GM18870 (cell line): ENCODE results near the gene RTP3.

ENCODE experiments used
- ATAC-seq: cut with Tn5 transposase; IDR thresholded peaks from one replicate; pipeline ENCODE4 v1.9.1; 2021; ENCODE audit warnings: moderate library complexity; ENCODE audit not compliant: unreplicated experiment

The RTP3 gene

GRCh38 chr3:46497556-46498265 is at the start of gene RTP3:
TSS of gene RTP3 (plus strand) at chr3:46497976. CDS start at chr3:46498063, 87 bp downstream.
- ATAC-seq = no peak

- ATAC-seq = no peak
These were observed 49.1 kb upstream of the RTP3 start for GRCh38 chr3:46448721-46449120.

- ATAC-seq = no peak
These were observed 47.8 kb upstream of the RTP3 start for GRCh38 chr3:46449755-46450552.

GRCh38 chr3:46453526-46454208 is 44.1 kb upstream of the RTP3 start:
- no peak for ATAC-seq

GRCh38 chr3:46454209-46454595 is 43.6 kb upstream of the RTP3 start:
- no peak for ATAC-seq

GRCh38 chr3:46454606-46455005 is 43.2 kb upstream of the RTP3 start:
- no peak for ATAC-seq

- ATAC-seq = no peak
These were observed 42.3 kb upstream of the RTP3 start for GRCh38 chr3:46455231-46456115.

- ATAC-seq = no peak
These were observed 41.7 kb upstream of the RTP3 start for GRCh38 chr3:46456118-46456517.

- ATAC-seq = no peak
These were observed 37.7 kb upstream of the RTP3 start for GRCh38 chr3:46460051-46460450.

GRCh38 chr3:46462111-46462510 is 35.7 kb upstream of the RTP3 start:
- ATAC-seq = no peak

GRCh38 chr3:46462511-46462910 is 35.3 kb upstream of the RTP3 start:
- no peak for ATAC-seq

GRCh38 chr3:46463120-46463867 is 34.5 kb upstream of the RTP3 start:
- no peak for ATAC-seq

GRCh38 chr3:46463868-46464241 is 33.9 kb upstream of the RTP3 start:
- ATAC-seq = no peak

- ATAC-seq = no peak
These were observed 33.2 kb upstream of the RTP3 start, which contains the start of gene LTF for GRCh38 chr3:46464326-46465195. TSS of gene LTF (minus strand) at chr3:46464905. CDS start at chr3:46464867, 38 bp downstream.

- ATAC-seq = no peak
These were observed 32.6 kb upstream of the RTP3 start for GRCh38 chr3:46465196-46465520.

- no peak for ATAC-seq
These were observed 31.5 kb upstream of the RTP3 start for GRCh38 chr3:46466273-46466672.

- no peak for ATAC-seq
These were observed 30.8 kb upstream of the RTP3 start for GRCh38 chr3:46466871-46467403.

GRCh38 chr3:46467562-46467961 is 30.2 kb upstream of the RTP3 start:
- no peak for ATAC-seq
